Measurements from ENCODE around the gene NTSR1.

GRCh38 chr20:62709537-62709905 is 885 bp downstream of the NTSR1 start:
- TF ChIP-seq EZH2phosphoT487 (IDR thresholded peaks at IDR 0.05; ENCODE audit: insufficient read depth, low read depth) (no peak), EZH2 (IDR thresholded peaks at IDR 0.05; ENCODE audit: insufficient read depth, poor library complexity, severe bottlenecking) (no peak)
